SHP77 treated with DMSO at 0.1 percent for 48 hours (cell line): ENCODE measurements around the gene PRXL2B.
A peak's percentile ranks its signal among the peaks of the same experiment; 100 is the strongest.
"Not testable (repeated sequence)": the region's sequence is repeated elsewhere in the genome, so short reads cannot be mapped to it uniquely, and the experiment has no call there.

Experiments used
- DNase-seq: peaks from one replicate; lab custom pipeline; 2025; lab: John Stamatoyannopoulos, UW

Gene PRXL2B

DNA sequence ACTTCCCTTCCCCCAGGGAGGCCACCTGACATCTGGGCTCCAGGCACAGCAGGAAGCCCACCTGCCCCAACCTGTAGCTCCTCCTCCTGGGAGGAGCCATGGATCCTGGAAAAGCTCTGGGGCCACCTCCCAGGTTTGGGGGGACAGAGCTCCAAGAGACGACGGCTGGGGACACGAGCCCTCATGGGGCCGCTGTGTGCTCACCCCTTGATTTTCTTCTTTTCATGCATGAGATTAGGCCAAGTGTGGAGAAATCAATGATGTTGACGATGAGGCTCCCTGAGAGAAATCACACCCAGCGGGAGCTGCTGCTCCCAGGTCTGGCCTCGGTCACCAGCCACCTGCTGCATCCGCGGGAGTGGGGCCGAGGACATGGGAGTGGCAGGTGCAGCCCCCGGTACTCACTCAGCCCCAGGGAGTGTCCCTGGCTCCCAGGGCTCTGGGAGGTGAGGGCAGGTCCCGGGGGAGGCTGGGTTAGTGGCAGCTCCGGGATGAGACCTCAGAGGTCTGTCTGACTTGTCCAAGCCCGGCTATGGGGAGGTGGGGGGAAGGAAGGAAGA is 21.7 kb upstream of the PRXL2B start:
- no peak for DNase-seq

DNA sequence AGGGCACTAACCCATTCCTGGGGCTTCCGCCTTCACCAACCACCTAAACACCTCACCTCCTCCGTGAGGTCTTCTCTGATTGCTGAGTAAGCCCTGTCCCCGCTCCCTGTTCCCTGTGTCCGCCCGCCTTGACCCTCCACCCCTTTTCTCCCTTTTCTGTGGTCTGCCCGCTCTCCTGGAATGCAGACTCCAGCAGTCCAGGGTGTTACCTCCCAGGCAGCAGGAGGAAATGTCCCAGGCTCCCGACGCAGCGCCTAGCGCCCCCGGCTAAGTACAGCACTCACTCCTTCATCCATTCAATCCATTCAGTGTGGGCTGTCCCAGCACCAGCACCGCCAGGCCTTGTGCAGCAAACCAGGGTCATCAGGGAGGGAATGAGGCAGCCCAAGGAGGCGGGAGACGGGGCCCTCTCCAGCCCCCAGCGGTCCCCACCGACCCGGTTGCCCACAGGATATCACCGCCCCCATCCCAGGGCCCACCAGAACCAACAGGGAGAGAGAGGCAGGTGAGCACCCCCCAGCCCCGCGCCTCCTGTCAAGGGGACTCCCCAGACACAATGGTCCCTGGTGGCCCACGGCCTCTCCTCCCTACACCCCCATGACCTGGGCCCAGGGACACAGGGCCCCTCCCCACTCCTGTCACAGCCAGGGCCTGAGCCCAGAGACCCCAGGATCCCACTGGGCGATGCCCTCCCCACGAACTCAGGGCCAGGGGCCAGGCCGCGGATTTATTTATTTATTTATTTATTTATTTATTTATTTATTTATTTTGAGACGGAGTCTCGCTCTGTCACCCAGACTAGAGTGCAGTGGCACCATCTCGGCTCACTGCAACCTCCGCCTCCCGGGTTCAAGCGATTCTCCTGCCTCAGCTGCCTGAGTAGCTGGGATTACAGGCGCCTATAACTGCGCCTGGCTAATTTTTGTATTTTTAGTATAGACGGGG is 20.2 kb upstream of the PRXL2B start:
- no peak for DNase-seq

DNA sequence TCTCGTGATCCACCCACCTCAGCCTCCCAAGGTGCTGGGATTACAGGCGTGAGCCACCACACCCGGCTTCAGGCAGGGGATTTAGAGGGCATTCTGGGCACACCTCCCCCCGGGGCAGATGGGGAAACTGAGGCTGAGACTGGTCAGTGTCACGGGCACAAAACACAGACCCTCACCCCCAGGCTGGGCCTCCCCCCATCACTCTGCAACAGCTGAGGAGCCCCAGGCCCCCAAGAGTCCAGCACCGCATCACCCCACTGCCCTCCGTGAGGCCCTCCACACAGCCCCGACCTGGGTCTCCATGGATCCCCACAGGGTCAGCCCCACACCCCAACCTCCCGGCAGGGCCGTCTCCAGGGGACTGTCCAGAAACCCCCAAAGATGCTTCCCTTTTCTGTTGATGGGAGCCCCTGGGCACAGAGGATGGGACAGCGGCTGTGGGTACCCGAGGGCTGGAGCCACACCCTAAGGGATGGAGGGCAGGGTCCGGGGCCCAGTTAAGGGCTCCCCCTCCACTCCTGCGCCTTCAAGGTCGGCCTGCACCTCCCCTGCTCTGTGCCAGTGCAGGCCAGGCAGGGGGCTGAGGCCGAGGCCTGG is 19.4 kb upstream of the PRXL2B start:
- no peak for DNase-seq

DNA sequence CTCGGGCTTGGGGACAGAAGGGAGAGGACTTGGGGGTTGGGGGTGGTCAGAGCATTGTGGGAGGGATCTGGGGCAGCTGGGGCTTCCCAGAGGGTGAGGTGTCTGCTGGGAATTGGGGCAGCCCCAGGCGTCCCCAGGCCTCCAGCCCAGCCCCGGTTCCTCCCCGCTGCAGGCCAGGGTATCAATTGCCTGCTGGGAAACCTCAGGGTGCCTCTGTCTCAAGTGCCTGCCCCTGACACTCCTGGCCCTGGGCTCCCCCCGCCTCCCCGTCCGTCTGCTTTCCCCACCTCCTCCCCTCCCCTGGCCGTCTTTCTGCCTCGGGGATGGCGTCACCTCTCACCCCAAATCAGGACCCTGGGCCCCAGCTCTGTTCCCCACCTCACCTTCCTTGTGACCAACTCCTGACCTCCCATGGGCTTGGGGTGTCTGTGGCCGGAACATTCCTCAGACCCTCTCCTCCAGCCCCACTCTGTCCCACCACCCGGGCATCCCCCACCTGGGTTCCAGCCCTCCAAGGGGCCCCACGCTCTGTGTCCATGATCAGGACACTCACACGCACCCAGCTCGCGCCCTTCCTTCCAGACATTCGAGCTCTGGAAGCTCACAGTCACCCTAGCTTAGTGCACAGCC is 18.3 kb upstream of the PRXL2B start:
- not testable (repeated sequence) for DNase-seq

DNA sequence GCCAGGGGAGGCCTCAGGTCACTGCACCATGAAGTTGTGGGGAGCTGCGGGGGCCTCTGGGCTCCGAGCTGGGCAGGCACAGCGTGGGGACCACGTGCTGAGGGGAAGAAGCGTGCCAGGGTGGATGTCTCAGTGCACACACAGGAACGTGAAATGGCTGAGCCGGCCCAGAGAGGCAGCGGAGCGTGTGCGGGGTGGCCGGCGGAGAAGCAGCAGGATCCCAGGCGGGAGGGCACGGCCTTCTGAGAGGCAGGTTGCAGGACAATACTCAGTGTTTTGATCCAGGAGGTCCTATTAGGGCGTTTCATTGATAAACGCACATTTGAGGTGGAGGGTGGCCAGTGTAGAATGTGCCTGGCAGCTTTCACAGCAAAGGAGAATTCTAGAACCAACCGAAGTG is 17.5 kb upstream of the PRXL2B start:
- no peak for DNase-seq

DNA sequence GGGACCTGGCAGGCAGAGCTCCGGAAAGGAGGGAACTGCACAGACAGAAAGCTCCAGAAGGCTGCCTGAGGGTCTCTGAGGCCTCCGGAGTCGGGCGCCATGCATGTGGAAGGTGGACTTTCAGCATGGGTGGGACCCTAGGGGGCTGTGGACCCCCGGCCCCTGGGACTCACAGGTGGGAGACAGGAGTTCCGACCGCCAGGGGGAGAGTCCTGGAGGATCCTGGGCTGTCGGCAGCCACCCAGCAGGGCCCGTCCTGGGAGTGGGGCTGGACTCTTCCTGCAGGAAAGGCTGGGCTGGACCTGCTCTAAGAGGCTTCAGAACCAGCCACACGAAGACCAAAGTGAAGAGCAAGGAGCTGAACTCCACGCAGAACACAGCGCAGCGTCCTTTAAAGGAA is 16.9 kb upstream of the PRXL2B start:
- not testable (repeated sequence) for DNase-seq

DNA sequence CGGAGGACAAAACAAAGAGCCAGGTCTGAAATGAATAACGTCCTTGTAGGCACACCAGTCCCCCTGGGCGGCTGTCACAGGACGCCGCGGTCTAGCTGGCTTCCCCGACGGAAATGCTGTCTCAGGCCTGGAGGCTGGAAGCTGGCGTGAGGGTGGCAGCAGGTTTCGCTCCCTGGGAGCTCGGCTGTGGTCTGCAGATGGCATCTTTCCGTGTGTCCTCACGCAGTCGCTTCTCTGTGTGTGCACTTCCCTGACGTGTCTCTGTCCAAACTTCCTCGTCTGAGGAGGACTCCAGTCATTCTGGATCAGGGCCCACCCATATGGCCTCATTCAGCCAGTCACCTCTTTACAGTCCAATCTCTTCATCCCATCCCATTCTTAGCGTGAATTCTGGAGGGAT is 16.2 kb upstream of the PRXL2B start:
- DNase-seq: no peak

DNA sequence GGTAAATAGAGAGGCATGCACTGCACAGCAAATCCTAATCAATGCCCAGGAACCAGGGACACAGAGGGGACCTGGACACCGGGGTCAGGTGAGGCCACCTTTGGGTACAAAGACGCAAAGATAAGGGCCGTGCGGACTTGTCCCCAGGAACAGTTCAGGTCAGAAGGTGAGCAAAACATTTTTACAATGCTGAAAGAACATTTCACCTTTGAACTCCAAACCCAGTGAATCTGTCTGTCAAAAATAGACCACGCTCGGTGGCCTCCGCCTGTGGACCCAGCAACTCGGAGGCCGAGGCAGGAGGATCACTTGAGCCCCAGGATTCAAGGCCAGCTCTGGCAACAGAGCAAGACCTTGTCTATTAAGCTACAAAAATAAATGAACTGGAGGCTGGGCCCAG is 15.2 kb upstream of the PRXL2B start:
- DNase-seq: no peak

DNA sequence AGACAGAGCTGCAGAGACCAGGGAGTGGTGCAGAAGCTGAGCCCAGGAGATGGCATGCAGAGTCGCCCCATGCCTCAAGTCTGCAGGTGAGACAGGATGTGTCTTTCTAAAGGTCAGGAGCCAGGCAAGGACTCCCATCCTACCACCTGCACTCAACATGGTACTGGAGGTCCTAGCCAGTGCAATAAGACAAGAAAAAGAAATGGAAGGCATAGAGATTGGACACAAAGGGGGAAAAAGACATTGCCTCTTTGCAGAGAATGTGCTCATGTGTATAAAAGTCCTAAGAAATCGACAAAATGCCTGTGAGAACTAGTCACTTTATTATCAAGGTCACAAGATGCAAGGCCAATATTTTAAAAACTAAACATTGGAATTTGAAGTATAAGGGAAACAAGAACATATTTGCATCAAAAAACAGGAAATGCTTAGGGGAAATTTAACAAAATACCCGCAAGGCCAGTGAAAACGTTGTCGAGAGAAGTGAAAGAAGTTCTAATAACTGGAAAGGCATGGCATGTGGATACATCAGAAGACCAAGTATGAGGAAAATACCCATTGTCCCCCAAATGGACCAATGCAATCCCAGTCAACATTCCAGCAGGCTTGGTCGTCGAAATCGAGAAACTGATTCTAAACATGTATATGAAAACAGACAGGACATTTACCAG is 13.2 kb upstream of the PRXL2B start:
- no peak for DNase-seq

DNA sequence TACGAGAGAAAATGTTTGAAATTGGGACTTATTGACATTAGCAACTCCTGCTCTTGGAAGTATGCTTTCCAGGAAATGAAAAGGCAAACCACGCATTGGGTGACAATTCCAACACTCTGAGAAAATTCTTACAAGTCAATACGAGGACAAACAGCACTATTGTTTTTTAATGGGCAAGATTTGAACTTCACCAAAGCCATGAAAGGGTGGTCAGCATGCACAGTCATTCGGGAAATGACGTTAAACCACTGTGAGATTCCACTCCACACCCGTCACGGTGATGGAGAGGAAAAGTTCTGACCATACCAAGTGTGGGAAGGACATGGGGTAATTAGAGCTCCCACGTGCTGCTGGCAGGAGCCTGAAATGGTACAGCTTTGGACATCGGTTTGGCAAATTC is 12.2 kb upstream of the PRXL2B start:
- DNase-seq: no peak

DNA sequence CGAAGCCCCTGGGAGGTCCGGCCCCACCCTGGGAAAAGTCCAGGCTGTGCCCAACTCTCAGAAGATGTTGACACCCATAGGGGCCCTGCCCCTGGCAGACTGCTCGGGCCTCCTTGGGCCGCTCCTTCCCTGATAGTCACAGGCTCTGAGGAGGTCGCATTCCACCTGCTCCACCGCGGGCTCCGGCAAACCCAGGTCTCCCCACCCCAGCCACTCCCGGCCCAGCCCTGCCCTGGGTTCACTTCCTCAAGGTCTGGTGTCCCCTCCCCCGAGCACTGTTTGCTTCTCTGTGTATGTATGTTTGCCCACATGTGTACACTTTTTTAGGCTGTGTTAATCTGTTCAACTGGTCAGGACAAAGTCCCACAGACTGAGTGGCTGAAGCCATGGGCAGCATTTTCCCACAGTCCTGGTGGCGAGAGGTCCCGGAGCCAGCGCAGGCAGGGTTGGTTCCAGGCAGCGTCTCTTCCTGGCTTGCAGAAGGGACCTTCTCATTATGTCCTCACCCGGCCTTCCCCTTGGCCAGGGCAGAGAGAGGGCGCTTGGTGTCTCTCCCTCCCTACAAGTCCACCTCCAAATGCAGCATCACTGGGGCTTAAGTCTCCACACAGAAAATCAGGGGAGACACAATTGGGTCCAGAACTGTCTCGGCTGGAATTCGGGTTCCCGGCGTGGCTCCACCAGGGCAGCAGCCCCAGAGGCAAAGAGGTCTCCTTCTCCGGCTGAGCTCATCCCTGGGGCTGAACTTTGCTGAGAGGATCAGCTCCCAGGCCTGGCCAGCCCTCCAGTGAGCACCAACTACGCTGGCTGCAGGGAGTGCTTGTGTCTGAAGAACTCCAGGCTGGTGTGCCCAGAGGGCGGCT is 10.5 kb upstream of the PRXL2B start:
- DNase-seq: no peak

DNA sequence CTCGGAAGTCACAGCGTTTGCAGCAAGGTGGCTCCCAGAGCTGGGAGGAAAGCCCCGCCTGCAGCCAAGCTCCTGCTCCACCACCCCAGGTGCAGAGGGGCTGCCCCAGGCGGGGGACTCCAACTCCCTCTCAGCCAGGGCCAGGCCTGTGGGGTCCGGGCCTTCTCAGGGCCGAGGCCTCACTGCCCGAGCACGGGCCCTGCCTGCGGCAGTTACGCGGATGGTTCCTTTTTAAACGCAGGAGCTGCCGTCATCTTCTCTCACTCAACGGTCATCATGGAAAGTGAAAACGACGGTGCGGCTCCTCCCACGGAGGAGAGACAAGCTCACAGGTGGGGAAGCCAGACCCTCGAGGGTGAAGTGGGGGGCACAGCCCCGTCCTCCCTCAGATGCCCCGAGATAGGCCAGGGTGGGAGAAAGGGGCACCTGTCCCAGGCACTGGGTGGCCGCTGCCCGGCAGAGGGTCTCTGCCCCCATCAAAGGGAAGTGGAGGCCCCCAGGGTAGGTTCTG is 9.0 kb upstream of the PRXL2B start:
- not testable (repeated sequence) for DNase-seq

DNA sequence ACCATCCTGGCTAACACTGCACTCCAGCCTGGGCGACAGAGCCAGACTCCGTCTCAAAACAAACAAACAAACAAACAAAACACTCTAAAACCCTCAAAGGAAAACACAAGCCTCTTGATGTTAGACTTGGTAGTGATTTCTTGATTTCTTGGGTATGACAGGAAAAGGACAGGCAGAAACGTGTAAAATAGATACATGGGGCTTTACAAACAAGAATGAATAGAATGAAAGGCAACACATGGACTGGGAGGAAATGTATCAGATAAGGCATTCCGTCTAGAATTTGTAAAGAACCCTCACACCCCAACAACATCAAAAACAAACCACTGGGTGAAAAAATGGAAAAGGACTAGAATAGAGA is 7.8 kb upstream of the PRXL2B start:
- no peak for DNase-seq

DNA sequence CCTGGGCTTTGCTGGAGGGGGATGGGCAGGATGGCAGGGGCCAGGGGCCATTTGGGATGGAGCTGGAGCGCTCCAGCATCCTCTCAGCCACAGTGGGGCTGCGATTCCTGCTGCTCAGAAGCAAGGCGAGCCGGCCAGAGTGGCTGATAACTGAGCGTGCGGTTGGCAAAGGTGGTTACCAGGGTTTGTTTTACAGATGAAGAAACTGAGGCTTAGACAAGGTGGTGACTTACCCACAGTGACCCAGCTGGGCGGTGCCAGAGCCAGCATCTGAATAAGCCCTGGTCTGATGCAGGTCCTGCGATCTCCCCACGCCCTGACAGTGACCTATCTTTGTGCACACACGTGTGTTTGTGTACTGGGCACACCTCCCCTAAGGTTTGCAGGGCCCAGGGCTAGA is 5.9 kb upstream of the PRXL2B start:
- no peak for DNase-seq

DNA sequence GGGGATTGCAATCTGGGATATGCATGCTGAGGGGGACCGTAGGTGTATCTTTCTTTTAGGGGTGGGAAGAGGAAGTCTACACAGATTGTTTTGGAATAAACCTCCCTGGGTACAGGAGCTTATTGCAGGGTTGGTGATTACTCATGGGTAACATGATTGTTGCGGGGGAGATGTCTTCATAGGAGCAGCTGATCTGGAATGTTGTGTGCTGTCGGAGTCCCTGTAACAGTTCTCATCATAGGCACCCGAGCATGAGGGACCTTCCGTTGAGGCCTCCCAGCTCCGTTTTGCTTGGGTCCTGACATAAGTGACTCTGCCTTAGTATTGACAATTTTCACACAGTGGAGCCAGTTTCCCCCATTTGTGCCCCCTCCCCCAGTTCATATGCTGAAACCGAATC is 4.2 kb upstream of the PRXL2B start:
- DNase-seq: no peak

DNA sequence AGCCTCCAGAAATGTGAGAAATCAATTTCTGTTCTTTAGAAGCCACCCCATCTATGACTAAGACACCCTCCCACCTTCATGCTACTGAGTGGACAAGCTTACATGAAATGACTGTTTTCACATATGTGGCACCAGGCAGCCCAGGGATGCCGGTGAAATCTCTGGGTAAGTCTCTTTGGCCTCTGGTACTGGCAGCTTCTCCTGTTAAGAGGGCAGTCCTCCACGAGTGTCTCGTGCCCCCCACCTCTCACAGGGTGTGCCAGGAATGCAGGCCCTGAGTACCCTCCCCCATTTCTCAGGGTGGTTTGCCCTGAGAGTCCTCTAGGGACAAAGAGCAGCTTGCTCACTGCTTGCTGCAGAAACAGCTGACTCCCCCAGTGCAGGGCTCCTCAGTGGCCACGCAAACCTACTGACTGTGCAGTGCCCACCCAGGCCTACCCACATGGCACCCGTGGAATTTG is 3.2 kb upstream of the PRXL2B start:
- no peak for DNase-seq

DNA sequence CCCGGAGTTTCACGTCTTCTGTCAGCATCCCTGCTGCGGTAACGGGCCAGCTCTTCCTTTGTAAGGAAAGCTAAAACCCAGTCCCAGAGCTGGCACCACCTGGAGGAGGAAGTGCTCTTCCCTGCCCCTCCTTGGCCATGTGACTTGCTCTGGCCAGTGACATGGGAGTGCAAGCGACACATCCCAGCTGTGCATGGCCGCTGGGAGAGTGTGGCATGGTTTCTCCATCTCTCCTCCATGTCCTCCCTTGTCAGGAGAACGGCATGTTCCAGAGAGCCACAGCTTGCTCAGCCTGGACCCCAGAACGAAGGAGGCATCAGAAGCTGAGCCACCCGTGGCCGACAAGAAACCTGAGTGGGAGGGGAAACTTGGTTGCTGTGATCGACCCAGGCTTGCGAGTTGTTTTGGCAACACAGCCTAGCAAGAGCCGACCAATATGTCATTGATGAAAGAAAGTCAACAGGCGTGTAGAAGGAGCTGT is 2.7 kb upstream of the PRXL2B start:
- DNase-seq: peak; percentile 28

DNA sequence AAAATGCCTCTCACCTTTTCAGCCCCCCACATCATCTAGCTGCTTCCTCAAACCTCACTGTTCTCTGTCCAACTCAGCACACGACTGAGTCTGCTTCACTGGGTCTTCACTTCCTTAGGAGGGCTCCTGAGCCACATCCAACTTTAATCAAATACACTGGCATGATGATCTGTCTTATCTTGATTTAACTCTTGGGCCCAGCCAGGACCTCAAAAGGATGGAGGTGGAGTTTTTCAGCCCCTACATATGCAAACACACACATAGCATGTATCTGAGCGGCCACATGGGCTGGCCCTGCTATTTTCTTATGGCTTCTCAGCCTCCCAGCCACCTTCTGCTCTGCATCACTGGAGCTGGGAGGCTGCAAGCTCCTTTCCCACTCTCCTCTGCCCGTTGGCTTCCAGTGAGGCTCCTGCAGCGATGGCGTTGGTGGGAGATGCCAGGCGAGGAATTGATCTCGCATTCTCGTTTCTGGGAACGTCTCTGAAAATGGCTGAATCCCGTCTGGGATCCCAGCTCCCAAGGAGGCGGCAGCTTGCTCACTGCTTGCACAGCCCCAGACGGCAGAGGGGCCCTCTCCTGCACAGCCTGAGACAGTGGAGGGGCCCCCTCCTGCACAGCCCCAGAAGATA is 1.8 kb upstream of the PRXL2B start:
- DNase-seq: no peak

DNA sequence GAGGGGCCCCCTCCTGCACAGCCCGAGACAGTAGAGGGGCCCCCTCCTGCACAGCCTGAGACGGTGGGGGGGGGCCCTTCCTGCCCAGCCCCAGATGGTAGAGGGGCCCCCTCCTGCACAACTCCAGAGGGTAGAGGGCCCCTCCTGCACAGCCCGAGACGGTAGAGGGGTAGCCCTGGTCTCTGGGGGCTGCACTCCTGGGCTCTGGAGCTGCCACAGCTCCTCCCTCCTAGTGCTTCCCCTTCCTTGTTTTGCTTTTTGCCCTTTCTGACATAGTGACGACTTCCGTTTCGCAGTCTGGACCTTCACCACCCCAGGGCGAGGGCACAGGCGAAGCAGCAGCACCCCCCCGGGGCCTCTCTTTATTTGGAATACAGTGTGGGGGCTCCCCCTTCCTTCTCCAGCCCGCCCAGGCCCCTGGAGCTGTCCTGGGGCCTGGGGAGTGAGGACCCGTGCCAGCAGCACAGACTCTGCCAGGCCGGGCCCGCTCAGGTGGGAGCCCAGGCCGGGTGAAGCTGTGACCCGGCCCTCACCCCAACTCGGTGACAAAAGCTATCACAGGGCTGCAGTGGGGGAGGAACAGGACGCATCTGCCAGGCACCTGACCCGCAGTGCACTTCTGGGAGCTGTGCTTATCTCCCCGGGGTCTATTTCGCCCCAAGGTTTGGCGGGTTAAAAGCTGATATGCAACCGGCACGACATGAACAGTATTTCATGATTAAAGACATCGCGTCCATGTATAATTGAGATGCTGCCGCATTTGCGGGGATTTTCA is 1.1 kb upstream of the PRXL2B start:
- no peak for DNase-seq
